ENCODE measurements around the gene SMC3. TPM values are rescaled to one million over a fixed set of nuclear protein-coding genes. Genes with fewer than 3 reads are reported as not detected.

SMC3 gene
- total RNA-seq (2014; rRNA removed; shearing (Covaris generic)) = 38.4 and 50.0 TPM in 2 replicates
- 73.4 and 83.6 TPM in 2 replicates for total RNA-seq (2022)
- percentile 94 among the genes with signal in this experiment for Bru-seq, nascent RNA
- BruChase-seq, experiment 1, labeled RNA remaining after a 6-hour chase = percentile 94 among the genes with signal in this experiment
- percentile 97 among the genes with signal in this experiment for BruChase-seq, experiment 2, labeled RNA remaining after a 2-hour chase
- long read RNA-seq, full-length matches to known transcripts = 274 of 309 reads
- long read RNA-seq, partial matches to known transcripts = 27 of 309 reads
- long read RNA-seq, other reads (novel, unspliced or antisense) = 8 of 309 reads

DNA sequence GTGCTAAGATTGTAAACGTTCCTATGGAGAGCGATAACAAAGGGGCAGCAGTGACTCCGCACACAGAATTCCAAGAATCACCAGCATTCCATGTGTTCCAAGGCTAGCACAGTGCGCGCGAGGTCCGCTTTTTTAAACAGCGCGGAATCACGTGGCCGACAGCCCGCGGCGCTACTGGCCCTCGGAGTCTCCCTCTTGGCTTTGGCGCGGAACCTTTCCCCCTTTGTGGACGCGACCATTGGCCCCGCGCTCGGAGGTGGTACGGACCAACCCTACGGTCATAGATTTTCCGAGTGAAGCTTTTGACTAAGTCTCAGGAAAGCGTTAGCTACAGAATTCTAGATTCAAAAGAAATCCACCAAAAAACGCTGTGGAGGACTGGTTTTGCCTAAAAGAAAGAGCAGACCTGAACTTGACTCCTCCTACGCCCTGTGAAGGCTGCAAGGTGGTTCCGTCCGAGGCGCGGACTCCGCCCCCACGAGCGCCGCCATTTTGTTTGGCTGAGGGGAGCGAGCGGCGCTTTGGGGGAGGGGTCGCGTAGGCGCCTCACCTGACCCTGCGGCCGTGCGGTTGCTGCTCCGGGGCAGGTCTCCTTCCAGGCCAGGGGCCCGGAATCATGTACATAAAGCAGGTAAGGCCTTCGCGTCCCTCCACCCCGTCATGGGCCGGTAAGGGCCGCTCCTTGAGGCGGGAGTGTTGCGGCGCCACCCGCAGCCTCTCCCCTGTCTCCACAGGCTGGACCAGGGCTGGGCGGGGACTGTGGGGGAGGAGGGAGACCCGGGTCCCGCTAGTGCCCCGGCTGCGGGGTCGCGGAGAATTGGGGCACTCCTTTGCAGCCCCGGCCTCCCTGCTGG lies at the start of gene SMC3:
Gene SMC3, plus strand, starts transcription at position 495 of the 854 bp plus-strand sequence. Its CDS starts 122 bp downstream, at position 617.
- BruUV-seq (replicated peaks) = no TSS peak
- Histone ChIP-seq H3K9me3 (ENCODE audit: low read length) (no peaks in the 10 kb centered on the region), H2AFZ (ENCODE audit: low read length) (peak within 1 kb of the TSS; percentile 97), H4K20me1 (ENCODE audit: insufficient read depth, low read length) (peaks cover 25% of the 10 kb centered on the region), H3K4me1 (ENCODE audit: insufficient read depth, low read length, poor library complexity, severe bottlenecking) (peaks cover 52% of the 10 kb centered on the region), H3K4me3 (ENCODE audit: low read depth, low read length, poor library complexity, severe bottlenecking) (peak within 1 kb of the TSS; percentile 98), H3K79me2 (ENCODE audit: insufficient read depth, low read depth, low read length) (peaks cover 49% of the 10 kb centered on the region), H3K9me2 (ENCODE audit: insufficient read depth, low read length) (no peaks in the 10 kb centered on the region), H3K36me3 (ENCODE audit: insufficient read depth, low read length) (peaks cover 30% of the 10 kb centered on the region), H3K4me2 (ENCODE audit: low read length) (peak within 1 kb of the TSS; percentile 94), H3K27ac (ENCODE audit: low read depth, low read length, poor library complexity, severe bottlenecking) (peak within 1 kb of the TSS; percentile 60)
- DNase-seq (ENCODE audit: low spot score) = peak; percentile 96
- TF ChIP-seq, protein P1, sequence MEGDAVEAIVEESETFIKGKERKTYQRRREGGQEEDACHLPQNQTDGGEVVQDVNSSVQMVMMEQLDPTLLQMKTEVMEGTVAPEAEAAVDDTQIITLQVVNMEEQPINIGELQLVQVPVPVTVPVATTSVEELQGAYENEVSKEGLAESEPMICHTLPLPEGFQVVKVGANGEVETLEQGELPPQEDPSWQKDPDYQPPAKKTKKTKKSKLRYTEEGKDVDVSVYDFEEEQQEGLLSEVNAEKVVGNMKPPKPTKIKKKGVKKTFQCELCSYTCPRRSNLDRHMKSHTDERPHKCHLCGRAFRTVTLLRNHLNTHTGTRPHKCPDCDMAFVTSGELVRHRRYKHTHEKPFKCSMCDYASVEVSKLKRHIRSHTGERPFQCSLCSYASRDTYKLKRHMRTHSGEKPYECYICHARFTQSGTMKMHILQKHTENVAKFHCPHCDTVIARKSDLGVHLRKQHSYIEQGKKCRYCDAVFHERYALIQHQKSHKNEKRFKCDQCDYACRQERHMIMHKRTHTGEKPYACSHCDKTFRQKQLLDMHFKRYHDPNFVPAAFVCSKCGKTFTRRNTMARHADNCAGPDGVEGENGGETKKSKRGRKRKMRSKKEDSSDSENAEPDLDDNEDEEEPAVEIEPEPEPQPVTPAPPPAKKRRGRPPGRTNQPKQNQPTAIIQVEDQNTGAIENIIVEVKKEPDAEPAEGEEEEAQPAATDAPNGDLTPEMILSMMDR (conservative IDR thresholded peaks at IDR 0.05; ENCODE audit: low read length) = no peak
- TF ChIP-seq EZH2phosphoT487 (IDR thresholded peaks at IDR 0.05; ENCODE audit: borderline replicate concordance, low read depth, low read length) = no peak
- CTCF ChIA-PET (ENCODE audit: unreplicated experiment) = no interaction called here
- POLR2A ChIA-PET = interaction anchor here (0.6 to 1.6 kb wide), 6 partner anchors 9 to 1200 kb away, joined by 3 to 4 read pairs (median 3); no protein-coding TSS in a partner anchor
- intact Hi-C loops (cut with micrococcal nuclease; ENCODE audit: unreplicated experiment) = loop anchor here (5.0 kb wide), 2 partner anchors 35 to 355 kb away; no protein-coding TSS in a partner anchor

DNA sequence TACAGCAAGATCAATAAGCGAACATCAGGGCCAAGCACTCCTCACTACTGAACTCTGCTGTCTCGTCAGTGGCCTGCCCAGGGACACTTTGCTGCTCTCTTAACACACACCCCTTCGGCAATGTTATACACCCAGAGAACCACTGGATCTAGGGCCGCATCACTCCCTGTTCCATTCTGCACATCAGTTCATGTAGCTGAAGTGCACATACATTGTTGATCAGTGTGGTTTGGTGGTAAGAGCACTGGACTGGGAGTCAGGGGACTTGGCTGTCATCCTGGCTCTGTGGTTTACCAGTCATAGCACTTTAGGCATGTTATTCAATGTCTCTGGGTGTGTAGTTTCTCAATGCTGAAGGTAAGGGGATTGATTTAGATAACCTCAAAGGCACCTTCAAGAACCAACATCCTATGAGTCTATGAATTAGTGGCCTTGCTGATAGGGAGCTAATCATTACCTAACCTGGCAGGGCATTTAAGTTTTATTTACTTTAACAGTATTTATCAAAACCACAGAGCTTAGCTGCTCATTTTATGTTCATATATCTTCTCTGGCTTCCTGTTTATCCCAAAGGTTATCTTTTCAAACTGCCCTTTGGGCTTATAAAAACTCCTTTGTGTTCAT lies 45.0 kb upstream of the SMC3 start:
- no peak overlapping the region for H3K27ac ChIP-seq (ENCODE audit: low read depth, low read length, poor library complexity, severe bottlenecking)
- no peak for DNase-seq (ENCODE audit: low spot score)
- intact Hi-C loops (cut with micrococcal nuclease; ENCODE audit: unreplicated experiment) = no loop called here
- POLR2A ChIA-PET = no interaction called here
- no TSS peak for BruUV-seq (replicated peaks)
- H4K20me1 ChIP-seq (ENCODE audit: insufficient read depth, low read length) = no peaks in the 10 kb centered on the region
- no peaks in the 10 kb centered on the region for H3K79me2 ChIP-seq (ENCODE audit: insufficient read depth, low read depth, low read length)
- no peak overlapping the region for H3K4me3 ChIP-seq (ENCODE audit: low read depth, low read length, poor library complexity, severe bottlenecking)
- H3K9me3 ChIP-seq (ENCODE audit: low read length) = no peaks in the 10 kb centered on the region
- no peaks in the 10 kb centered on the region for H3K9me2 ChIP-seq (ENCODE audit: insufficient read depth, low read length)
- H3K4me1 ChIP-seq (ENCODE audit: insufficient read depth, low read length, poor library complexity, severe bottlenecking) = no peaks in the 10 kb centered on the region
- H3K4me2 ChIP-seq (ENCODE audit: low read length) = no peak overlapping the region
- no peak overlapping the region for H2AFZ ChIP-seq (ENCODE audit: low read length)
- CTCF ChIA-PET (ENCODE audit: unreplicated experiment) = interaction anchor here (0.6 kb wide), 1 partner anchor 167 kb away, joined by 3 read pairs; no protein-coding TSS in a partner anchor
- H3K36me3 ChIP-seq (ENCODE audit: insufficient read depth, low read length) = no peaks in the 10 kb centered on the region
- TF ChIP-seq EZH2phosphoT487 (IDR thresholded peaks at IDR 0.05; ENCODE audit: borderline replicate concordance, low read depth, low read length) = no peak
- TF ChIP-seq, protein P1 (conservative IDR thresholded peaks at IDR 0.05; ENCODE audit: low read length) = no peak

Measured in OCI-LY7 (cell line).